CD14-positive monocyte (primary cell): ENCODE results near the gene NRXN3. TPM values are rescaled to one million over a fixed set of nuclear protein-coding genes. Genes with fewer than 3 reads are reported as not detected.

Experiments used
- DNase-seq, 3 donors: peaks; one replicate each; pipeline ENCODE4 v3.0.0-alpha.2; 2011 to 2022
- H2AFZ ChIP-seq: 2 replicates; pipeline ENCODE4 v1.6.0; 2012; ENCODE audit warnings: mild to moderate bottlenecking, low read depth, low read length, inconsistent platforms; ENCODE audit not compliant: insufficient read depth, poor library complexity, severe bottlenecking
- H3K27ac ChIP-seq, 2 donors: 1 replicate in 1 of 2; 2 replicates in 1 of 2; pipeline ENCODE4 v1.5.1; 2012 to 2013; ENCODE audit warnings: low read length in 2 of 2, control low read depth in 1 of 2, inconsistent platforms in 1 of 2, low read depth in 1 of 2, mild to moderate bottlenecking in 1 of 2
- H3K27me3 ChIP-seq, 2 donors: one replicate each; pipeline versions ENCODE4 v1.6.0 to v1.6.1; 2011 to 2013; ENCODE audit warnings: low read length in 2 of 2; ENCODE audit not compliant: control insufficient read depth in 2 of 2, insufficient read depth in 2 of 2
- H3K36me3 ChIP-seq, 2 donors: replicated peaks in 1 of 2; 1 replicate in 1 of 2; 2 replicates in 1 of 2; pipeline versions ENCODE4 v1.5.1 to v1.6.1; 2012 to 2013; ENCODE audit warnings: low read length in 2 of 2, control low read depth in 1 of 2, inconsistent platforms in 1 of 2, mild to moderate bottlenecking in 1 of 2; ENCODE audit not compliant: insufficient read depth in 2 of 2, control insufficient read depth in 1 of 2
- H3K4me1 ChIP-seq, 2 donors: 1 replicate in 1 of 2; 2 replicates in 1 of 2; pipeline versions ENCODE4 v1.5.1 to v1.6.1; 2012 to 2013; ENCODE audit warnings: low read length in 2 of 2, control low read depth in 1 of 2, inconsistent platforms in 1 of 2, mild to moderate bottlenecking in 1 of 2, moderate library complexity in 1 of 2; ENCODE audit not compliant: insufficient read depth in 2 of 2, control insufficient read depth in 1 of 2
- H3K4me2 ChIP-seq: replicated peaks from 2 replicates; pipeline ENCODE3; 2012; ENCODE audit warnings: low read length, moderate library complexity, mild to moderate bottlenecking; ENCODE audit not compliant: poor library complexity, severe bottlenecking; ENCODE audit errors: extremely low read depth
- H3K4me3 ChIP-seq, 3 experiments: fragments of 200-600 bp in 1 of 3; sonication (generic) in 1 of 3; replicated peaks in 1 of 3; 1 replicate in 2 of 3; 2 replicates in 1 of 3; pipeline ENCODE4 v1.5.1; 2011 to 2013; ENCODE audit warnings: low read length in 3 of 3, mild to moderate bottlenecking in 3 of 3, control low read depth in 2 of 3, low read depth in 2 of 3, inconsistent platforms in 1 of 3, moderate library complexity in 1 of 3
- H3K79me2 ChIP-seq: 2 replicates; pipeline ENCODE4 v1.6.0; 2012; ENCODE audit warnings: mild to moderate bottlenecking, control low read depth, inconsistent platforms, low read length, moderate library complexity; ENCODE audit not compliant: insufficient read depth
- H3K9ac ChIP-seq: 2 replicates; pipeline ENCODE4 v1.6.0; 2017; ENCODE audit warnings: low read length, mild to moderate bottlenecking; ENCODE audit not compliant: insufficient read depth, poor library complexity, severe bottlenecking
- H3K9me3 ChIP-seq, 2 donors: replicated peaks in 1 of 2; 1 replicate in 1 of 2; 2 replicates in 1 of 2; pipeline versions ENCODE4 v1.5.1 to v1.6.1; 2012 to 2013; ENCODE audit warnings: low read length in 2 of 2, control low read depth in 1 of 2; ENCODE audit not compliant: control insufficient read depth in 1 of 2, insufficient read depth in 1 of 2
- H4K20me1 ChIP-seq: 2 replicates; pipeline ENCODE4 v1.6.0; 2012; ENCODE audit warnings: mild to moderate bottlenecking, low read length, control low read depth, moderate library complexity; ENCODE audit not compliant: insufficient read depth
- H3K27ac Mint-ChIP-seq, 7 donors: one replicate each; pipeline ENCODE4 v1.8.0; 2020; ENCODE audit warnings: mild to moderate bottlenecking in 7 of 7, mixed read lengths in 7 of 7, moderate library complexity in 6 of 7, inconsistent platforms in 2 of 7
- H3K27me3 Mint-ChIP-seq, 3 donors: one replicate each; pipeline ENCODE4 v1.8.0; 2021 to 2022; ENCODE audit warnings: low read depth in 3 of 3, mild to moderate bottlenecking in 3 of 3, mixed read lengths in 3 of 3, moderate library complexity in 3 of 3, inconsistent platforms in 1 of 3
- H3K36me3 Mint-ChIP-seq, 2 donors: one replicate each; pipeline ENCODE4 v1.8.0; 2020; ENCODE audit warnings: mixed read lengths in 2 of 2, inconsistent platforms in 1 of 2, mild to moderate bottlenecking in 1 of 2
- H3K4me1 Mint-ChIP-seq: one replicate; pipeline ENCODE4 v1.8.0; 2020; ENCODE audit warnings: mild to moderate bottlenecking, mixed read lengths
- H3K4me3 Mint-ChIP-seq, 2 donors: one replicate each; pipeline ENCODE4 v1.8.0; 2020; ENCODE audit warnings: mild to moderate bottlenecking in 2 of 2, mixed read lengths in 2 of 2, moderate library complexity in 1 of 2
- H3K9me3 Mint-ChIP-seq, 7 donors: one replicate each; pipeline ENCODE4 v1.8.0; 2020 to 2022; ENCODE audit warnings: mixed read lengths in 7 of 7, mild to moderate bottlenecking in 6 of 7, moderate library complexity in 6 of 7, inconsistent platforms in 2 of 7
- CTCF ChIP-seq: fragments of 200-600 bp; IDR thresholded peaks from one replicate; pipeline ENCODE4 v1.8.0; 2022; ENCODE audit warnings: antibody characterized with exemption, mild to moderate bottlenecking
- WGBS: methylation state at CpG from one replicate; pipeline ENCODE4 v1.1.5; 2013; ENCODE audit warnings: missing lambda C conversion rate; ENCODE audit not compliant: insufficient coverage; 5-methylcytosine and 5-hydroxymethylcytosine counted together
- intact Hi-C, 2 donors: fragments of 100-400 bp; cut with micrococcal nuclease; formaldehyde crosslinking; loops; one replicate each; pipeline versions ENCODE4 v1.15.0 to v1.15.1; 2023
- polyA plus RNA-seq, 3 donors: library from polyadenylated mRNA; depleted of rRNA in 1 of 3; unstranded in 2 of 3; stranded (reverse) in 1 of 3; fragments of 300-500 nt in 2 of 3; fragments of >200 nt in 1 of 3; fragmentation: Illumina TruSeq in 2 of 3; gene quantifications; 1 replicate in 2 of 3; 2 replicates in 1 of 3; pipeline ENCODE4 v1.2.3, GENCODE V29; 2012 to 2021

The NRXN3 gene
- polyA plus RNA-seq, 3 donors, result not detected

- WGBS, result 50% methylated on average over 1 of the region's 3 CpGs
- Histone ChIP-seq H3K4me3 (no peak overlapping the region), H3K27me3 (no peaks in the 10 kb centered on the region)
Measured at GRCh38 chr14:79502136-79502750, 1332.1 kb downstream of the NRXN3 start.

GRCh38 chr14:79502751-79503148 is 1332.6 kb downstream of the NRXN3 start:
- intact Hi-C loops, result no loop called here
- Histone ChIP-seq H3K4me3 (no peak overlapping the region), H3K27ac (no peak overlapping the region), H3K36me3 (no peaks in the 10 kb centered on the region), H3K9me3 (no peaks in the 10 kb centered on the region), H2AFZ (no peak overlapping the region), H3K79me2 (no peaks in the 10 kb centered on the region), H3K4me2 (no peak overlapping the region), H3K9ac (no peak overlapping the region), H3K4me1 (no peaks in the 10 kb centered on the region), H4K20me1 (no peaks in the 10 kb centered on the region), H3K27me3 (no peaks in the 10 kb centered on the region)
- WGBS, result no CpG with 5 or more reads among the region's 1 CpG
- no peaks in the 10 kb centered on the region for H3K4me1 Mint-ChIP-seq
- peaks cover 0 to 1% (median 0%) of the 10 kb centered on the region in 3 donors for H3K27me3 Mint-ChIP-seq
- peaks cover 0 to 3% (median under 1%) of the 10 kb centered on the region in 7 donors for H3K9me3 Mint-ChIP-seq
- no peak overlapping the region for H3K27ac Mint-ChIP-seq
- H3K36me3 Mint-ChIP-seq, result no peaks in the 10 kb centered on the region
- no peak for DNase-seq
- no peak overlapping the region for H3K4me3 Mint-ChIP-seq
- no peak for TF ChIP-seq CTCF

More at GRCh38 chr14:79502136-79502750, 1332.1 kb downstream of the NRXN3 start:
- H3K9me3 ChIP-seq, result no peaks in the 10 kb centered on the region
- H4K20me1 ChIP-seq, result no peaks in the 10 kb centered on the region
- Mint-ChIP-seq H3K36me3 (no peaks in the 10 kb centered on the region), H3K4me1 (no peaks in the 10 kb centered on the region), H3K9me3 (peaks cover 0 to 7% (median 0%) of the 10 kb centered on the region in 7 donors), H3K4me3 (no peak overlapping the region), H3K27ac (no peak overlapping the region), H3K27me3 (peaks cover 0 to 1% (median 0%) of the 10 kb centered on the region in 3 donors)
- no peaks in the 10 kb centered on the region for H3K36me3 ChIP-seq
- no peak for DNase-seq
- TF ChIP-seq CTCF, result no peak
- intact Hi-C loops, result no loop called here
- no peaks in the 10 kb centered on the region for H3K4me1 ChIP-seq
- H3K27ac ChIP-seq, result no peak overlapping the region
- no peak overlapping the region for H2AFZ ChIP-seq
- no peak overlapping the region for H3K9ac ChIP-seq
- no peaks in the 10 kb centered on the region for H3K79me2 ChIP-seq
- no peak overlapping the region for H3K4me2 ChIP-seq
